SK-N-SH (cell line): Measurements from ENCODE around the gene P2RX4. TPM values are rescaled to one million over a fixed set of nuclear protein-coding genes. Genes with fewer than 3 reads are reported as not detected.

Source experiments
- CTCF ChIA-PET: fragments of 300-600, 350-600 bp; formaldehyde crosslinking; extraction: SDS; loops from one replicate; lab custom pipeline; 2021; lab: Yijun Ruan, JAX
- POLR2A ChIA-PET: fragments of 350-600 bp; sonication (Branson Sonifier 250); formaldehyde crosslinking; extraction: SDS; loops from one replicate; lab custom pipeline; 2020; ENCODE audit warnings: antibody characterized with exemption, inconsistent platforms; lab: Yijun Ruan, JAX
- DNase-seq: peaks from one replicate; pipeline ENCODE4 v3.0.0; 2012
- H2AFZ ChIP-seq: fragments of 200-600 bp; sonication (generic); 2 replicates; pipeline ENCODE4 v1.8.1; 2016; ENCODE audit warnings: antibody characterized with exemption, mild to moderate bottlenecking, low read depth
- H3F3A ChIP-seq: fragments of 200-600 bp; sonication (generic); replicated peaks from 2 replicates; pipeline ENCODE3; 2016; ENCODE audit warnings: antibody characterized with exemption, mild to moderate bottlenecking; ENCODE audit not compliant: insufficient read depth
- H3K27ac ChIP-seq, 2 experiments: fragments of 200-500 bp in 1 of 2; fragments of 200-600 bp in 1 of 2; sonication (Bioruptor generic) in 1 of 2; sonication (generic), shearing (Covaris generic) in 1 of 2; 2 replicates each; pipeline versions ENCODE4 v1.5.1 to v1.6.1; 2014 to 2016; ENCODE audit warnings: low read depth in 2 of 2, inconsistent platforms in 1 of 2, low read length in 1 of 2, mild to moderate bottlenecking in 1 of 2, mixed read lengths in 1 of 2
- H3K27me3 ChIP-seq: fragments of 200-600 bp; sonication (generic), shearing (Covaris generic); 2 replicates; pipeline ENCODE4 v1.6.1; 2016; ENCODE audit warnings: mixed run types; ENCODE audit not compliant: insufficient read depth
- H3K36me3 ChIP-seq, 2 experiments: fragments of 200-500 bp in 1 of 2; fragments of 200-600 bp in 1 of 2; sonication (Bioruptor generic) in 1 of 2; sonication (generic) in 1 of 2; replicated peaks in 1 of 2; 2 replicates each; pipeline versions ENCODE3 to v1.5.1; 2014 to 2016; ENCODE audit warnings: low read length in 1 of 2, mild to moderate bottlenecking in 1 of 2; ENCODE audit not compliant: insufficient read depth in 2 of 2, control insufficient read depth in 1 of 2
- H3K4me1 ChIP-seq, 2 experiments: fragments of 200-500 bp in 1 of 2; fragments of 200-600 bp in 1 of 2; sonication (Bioruptor generic) in 1 of 2; sonication (generic), shearing (Covaris generic) in 1 of 2; 2 replicates each; pipeline versions ENCODE4 v1.5.1 to v1.6.1; 2014 to 2016; ENCODE audit warnings: low read depth in 1 of 2, low read length in 1 of 2, mixed run types in 1 of 2; ENCODE audit not compliant: insufficient read depth in 2 of 2, control insufficient read depth in 1 of 2
- H3K4me2 ChIP-seq: fragments of 200-600 bp; sonication (generic), shearing (Covaris generic); 2 replicates; pipeline ENCODE4 v1.6.1; 2017; ENCODE audit warnings: mixed run types
- H3K4me3 ChIP-seq, 2 experiments: fragments of 200-500 bp in 1 of 2; fragments of 200-600 bp in 1 of 2; sonication (Bioruptor generic) in 1 of 2; sonication (generic), shearing (Covaris generic) in 1 of 2; 2 replicates each; pipeline versions ENCODE4 v1.5.1 to v1.8.1; 2014 to 2016; ENCODE audit warnings: low read depth in 2 of 2, inconsistent platforms in 1 of 2, low read length in 1 of 2, mild to moderate bottlenecking in 1 of 2, mixed read lengths in 1 of 2, moderate library complexity in 1 of 2
- H3K79me2 ChIP-seq: fragments of 200-600 bp; sonication (generic); 2 replicates; pipeline ENCODE4 v1.8.1; 2017; ENCODE audit warnings: mild to moderate bottlenecking; ENCODE audit not compliant: insufficient read depth
- H3K9ac ChIP-seq: fragments of 200-600 bp; sonication (generic); 2 replicates; pipeline ENCODE4 v1.6.1; 2017; ENCODE audit warnings: mixed run types
- H3K9me2 ChIP-seq: fragments of 200-600 bp; sonication (generic); 2 replicates; pipeline ENCODE4 v1.6.1; 2017; ENCODE audit warnings: mixed run types
- H3K9me3 ChIP-seq: fragments of 200-600 bp; sonication (generic); 2 replicates; pipeline ENCODE4 v1.6.1; 2017; ENCODE audit warnings: mixed run types, mild to moderate bottlenecking, moderate library complexity
- H4K20me1 ChIP-seq: fragments of 200-600 bp; sonication (generic); 2 replicates; pipeline ENCODE4 v1.6.1; 2017; ENCODE audit warnings: mild to moderate bottlenecking, mixed run types; ENCODE audit not compliant: insufficient read depth
- CHD2 ChIP-seq: fragments of 150-350 bp; IDR thresholded peaks from 2 replicates; pipeline ENCODE4 v1.6.1; 2018; ENCODE audit warnings: low read length; ENCODE audit not compliant: partially characterized antibody
- EP300 ChIP-seq, 2 experiments: IDR thresholded peaks; 2 replicates each; pipeline versions ENCODE4 v1.4.0 to v1.6.1; 2012; ENCODE audit warnings: borderline replicate concordance in 1 of 2, low read depth in 1 of 2, low read length in 1 of 2
- EZH2phosphoT487 ChIP-seq: fragments of 200-600 bp; sonication (generic); IDR thresholded peaks from 2 replicates; pipeline ENCODE4 v1.6.1; 2017; ENCODE audit warnings: low read depth, mixed run types, mild to moderate bottlenecking, antibody characterized with exemption, moderate library complexity, borderline replicate concordance
- JUND ChIP-seq: IDR thresholded peaks from 2 replicates; pipeline ENCODE4 v1.4.0; 2012
- NFIC ChIP-seq: IDR thresholded peaks from 2 replicates; pipeline ENCODE4 v1.4.0; 2012; ENCODE audit warnings: borderline replicate concordance
- POLR2AphosphoS5 ChIP-seq: IDR thresholded peaks from 2 replicates; pipeline ENCODE4 v1.6.1; 2012; ENCODE audit warnings: low read depth, low read length
- RAD21 ChIP-seq: IDR thresholded peaks from 2 replicates; pipeline ENCODE4 v1.6.1; 2012; ENCODE audit warnings: mild to moderate bottlenecking, low read length
- RXRA ChIP-seq: IDR thresholded peaks from 2 replicates; pipeline ENCODE4 v1.4.0; 2012; ENCODE audit warnings: low read depth, mild to moderate bottlenecking, borderline replicate concordance
- SIN3A ChIP-seq: IDR thresholded peaks from 2 replicates; pipeline ENCODE4 v1.6.1; 2012; ENCODE audit warnings: low read depth, mild to moderate bottlenecking, low read length, moderate library complexity, borderline replicate concordance
- TEAD4 ChIP-seq: IDR thresholded peaks from 2 replicates; pipeline ENCODE4 v1.4.0; 2012; ENCODE audit warnings: mild to moderate bottlenecking, borderline replicate concordance; ENCODE audit not compliant: insufficient read depth
- YY1 ChIP-seq: IDR thresholded peaks from 2 replicates; pipeline ENCODE4 v1.4.0; 2012; ENCODE audit warnings: low read depth, mild to moderate bottlenecking
- WGBS: methylation state at CpG from one replicate; pipeline ENCODE4 v1.1.6; 2017; ENCODE audit warnings: low lambda C conversion rate; 5-methylcytosine and 5-hydroxymethylcytosine counted together
- polyA plus RNA-seq, 3 experiments: library from polyadenylated mRNA; depleted of rRNA; stranded (reverse); fragments of >200 nt; gene quantifications; 2 replicates each; pipeline ENCODE4 v1.2.3, GENCODE V29; 2012
- TF ChIP-seq, protein P1 (sequence below): IDR thresholded peaks from 2 replicates; pipeline ENCODE4 v1.4.0; 2012; ENCODE audit warnings: low read depth, borderline replicate concordance
- TF ChIP-seq, protein P2 (sequence below): IDR thresholded peaks from 2 replicates; pipeline ENCODE4 v1.4.0; 2012; ENCODE audit warnings: low read depth
- TF ChIP-seq, protein P3 (sequence below): IDR thresholded peaks from 2 replicates; pipeline ENCODE4; 2012

P2RX4 gene
- polyA plus RNA-seq, 1 of the 3 experiments (the other 2 are of a cell fraction): 32.2 TPM

GRCh38 chr12:121252712-121253345 lies 42.9 kb downstream of the P2RX4 start:
- WGBS: 93% methylated on average over 9 of the region's 9 CpGs
- H3K27ac ChIP-seq: no peak overlapping the region
- DNase-seq: no peak
- POLR2A ChIA-PET: no interaction called here
- TF ChIP-seq, protein P1, sequence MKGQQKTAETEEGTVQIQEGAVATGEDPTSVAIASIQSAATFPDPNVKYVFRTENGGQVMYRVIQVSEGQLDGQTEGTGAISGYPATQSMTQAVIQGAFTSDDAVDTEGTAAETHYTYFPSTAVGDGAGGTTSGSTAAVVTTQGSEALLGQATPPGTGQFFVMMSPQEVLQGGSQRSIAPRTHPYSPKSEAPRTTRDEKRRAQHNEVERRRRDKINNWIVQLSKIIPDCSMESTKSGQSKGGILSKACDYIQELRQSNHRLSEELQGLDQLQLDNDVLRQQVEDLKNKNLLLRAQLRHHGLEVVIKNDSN: peak; percentile 47; the same call in 1 of the 2 replicates
- no peak for TF ChIP-seq POLR2AphosphoS5
- no peaks in the 10 kb centered on the region for H3K9me3 ChIP-seq
- no peaks in the 10 kb centered on the region for H4K20me1 ChIP-seq
- no peaks in the 10 kb centered on the region for H3K27me3 ChIP-seq
- no peak overlapping the region for H3K9ac ChIP-seq
- H3K9me2 ChIP-seq: no peaks in the 10 kb centered on the region
- no peak overlapping the region for H2AFZ ChIP-seq
- no peaks in the 10 kb centered on the region for H3F3A ChIP-seq
- H3K4me1 ChIP-seq: no peaks in the 10 kb centered on the region
- H3K4me2 ChIP-seq: no peak overlapping the region
- H3K79me2 ChIP-seq: no peaks in the 10 kb centered on the region
- peaks cover 0 to 21% of the 10 kb centered on the region in 2 experiments for H3K36me3 ChIP-seq
- no peak overlapping the region for H3K4me3 ChIP-seq
- CTCF ChIA-PET: no interaction called here

- Histone ChIP-seq H2AFZ (no peak overlapping the region), H3K36me3 (peaks cover 0 to 15% of the 10 kb centered on the region in 2 experiments), H3K9me2 (no peaks in the 10 kb centered on the region), H3K4me1 (no peaks in the 10 kb centered on the region), H3K79me2 (no peaks in the 10 kb centered on the region), H3K27me3 (no peaks in the 10 kb centered on the region), H3K9ac (no peak overlapping the region), H3K4me2 (no peak overlapping the region), H3K4me3 (no peak overlapping the region), H3K9me3 (no peaks in the 10 kb centered on the region), H3K27ac (no peak overlapping the region), H4K20me1 (no peaks in the 10 kb centered on the region), H3F3A (no peaks in the 10 kb centered on the region)
- ChIA-PET POLR2A (no interaction called here), CTCF (interaction anchor here (1.0 kb wide), 1 partner anchor 144 kb away, joined by 3 read pairs; no protein-coding TSS in a partner anchor)
- TF ChIP-seq, protein P2, sequence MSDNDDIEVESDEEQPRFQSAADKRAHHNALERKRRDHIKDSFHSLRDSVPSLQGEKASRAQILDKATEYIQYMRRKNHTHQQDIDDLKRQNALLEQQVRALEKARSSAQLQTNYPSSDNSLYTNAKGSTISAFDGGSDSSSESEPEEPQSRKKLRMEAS: no peak
- TF ChIP-seq NFIC (no peak), RXRA (no peak), RAD21 (no peak), EZH2phosphoT487 (no peak), SIN3A (no peak), TEAD4 (no peak), JUND (no peak), CHD2 (no peak), YY1 (no peak), EP300 (IDR thresholded peaks at IDR 0.05; ENCODE audit: borderline replicate concordance in 1 of 2, low read depth in 1 of 2, low read length in 1 of 2) (no peak)
- TF ChIP-seq, protein P3, sequence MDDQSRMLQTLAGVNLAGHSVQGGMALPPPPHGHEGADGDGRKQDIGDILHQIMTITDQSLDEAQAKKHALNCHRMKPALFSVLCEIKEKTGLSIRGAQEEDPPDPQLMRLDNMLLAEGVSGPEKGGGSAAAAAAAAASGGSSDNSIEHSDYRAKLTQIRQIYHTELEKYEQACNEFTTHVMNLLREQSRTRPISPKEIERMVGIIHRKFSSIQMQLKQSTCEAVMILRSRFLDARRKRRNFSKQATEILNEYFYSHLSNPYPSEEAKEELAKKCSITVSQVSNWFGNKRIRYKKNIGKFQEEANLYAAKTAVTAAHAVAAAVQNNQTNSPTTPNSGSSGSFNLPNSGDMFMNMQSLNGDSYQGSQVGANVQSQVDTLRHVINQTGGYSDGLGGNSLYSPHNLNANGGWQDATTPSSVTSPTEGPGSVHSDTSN: no peak
- no peak for DNase-seq
- WGBS: 94% methylated on average over 15 of the region's 15 CpGs
Observed at GRCh38 chr12:121253638-121254335, 43.9 kb downstream of the P2RX4 start.
